CD4-positive, alpha-beta T cell treated with Interleukin-6 at 100 ng/mL for 8 hours (primary cell): ENCODE results near the gene EPHA4.

Experiments
- DNase-seq: peaks from one replicate; pipeline ENCODE4 v3.0.0-alpha.2; 2020; ENCODE audit warnings: mixed read lengths, low spot score

Gene EPHA4

GRCh38 chr2:221571551-221572218 is 419 bp downstream of the EPHA4 start:
- DNase-seq: peak; percentile 25

GRCh38 chr2:221571025-221571550 is 1.0 kb downstream of the EPHA4 start:
- peak; percentile 46 for DNase-seq

GRCh38 chr2:221570321-221570935 is 1.7 kb downstream of the EPHA4 start:
- peak; percentile 22 for DNase-seq

- no peak for DNase-seq
These were observed 2.2 kb downstream of the EPHA4 start for GRCh38 chr2:221569871-221570270.

GRCh38 chr2:221569425-221569845 is 2.7 kb downstream of the EPHA4 start:
- DNase-seq: no peak

- no peak for DNase-seq
These were observed 3.8 kb downstream of the EPHA4 start for GRCh38 chr2:221568299-221568698.

- DNase-seq: no peak
These were observed 4.3 kb downstream of the EPHA4 start for GRCh38 chr2:221567809-221568208.

- DNase-seq: no peak
These were observed 4.8 kb downstream of the EPHA4 start for GRCh38 chr2:221567231-221567760.

GRCh38 chr2:221563270-221563985 is 8.7 kb downstream of the EPHA4 start:
- no peak for DNase-seq

GRCh38 chr2:221562226-221562625 is 9.9 kb downstream of the EPHA4 start:
- DNase-seq: no peak

GRCh38 chr2:221561770-221562169 is 10.3 kb downstream of the EPHA4 start:
- DNase-seq: no peak

- DNase-seq: no peak
These were observed 12.1 kb downstream of the EPHA4 start for GRCh38 chr2:221559991-221560390.

- DNase-seq: no peak
These were observed 14.0 kb downstream of the EPHA4 start for GRCh38 chr2:221558107-221558506.

- DNase-seq: no peak
These were observed 16.6 kb downstream of the EPHA4 start for GRCh38 chr2:221555494-221555846.

GRCh38 chr2:221554769-221555493 is 17.2 kb downstream of the EPHA4 start:
- peak; percentile 13 for DNase-seq

- DNase-seq: no peak
These were observed 18.8 kb downstream of the EPHA4 start for GRCh38 chr2:221553333-221553732.

GRCh38 chr2:221552291-221552690 is 19.8 kb downstream of the EPHA4 start:
- no peak for DNase-seq

GRCh38 chr2:221551864-221552263 is 20.2 kb downstream of the EPHA4 start:
- DNase-seq: no peak

- DNase-seq: no peak
These were observed 23.0 kb downstream of the EPHA4 start for GRCh38 chr2:221549143-221549542.

GRCh38 chr2:221546505-221547225 is 25.4 kb downstream of the EPHA4 start:
- peak; percentile 28 for DNase-seq

GRCh38 chr2:221541131-221541735 is 30.9 kb downstream of the EPHA4 start:
- no peak for DNase-seq
